ENCODE results near the gene ARAP1. TPM values are rescaled to one million over a fixed set of nuclear protein-coding genes. Genes with fewer than 3 reads are reported as not detected.

The ARAP1 gene
- total RNA-seq, 2 donors from 2014 or later, result 95.2 to 109 TPM

GRCh38 chr11:72782081-72782920, 30.1 kb upstream of the ARAP1 start:
- H3K27ac ChIP-seq, result peak overlapping the region; percentile 84 to 86
- intact Hi-C loops (cut with DNase I), result no loop called here

GRCh38 chr11:72781313-72782080, 29.3 kb upstream of the ARAP1 start:
- Histone ChIP-seq H3K27ac (peak overlapping the region; percentile 84 to 86), H3K4me1 (replicated peaks) (peaks cover 16% of the 10 kb centered on the region), H3K36me3 (no peaks in the 10 kb centered on the region), H3K9me3 (no peaks in the 10 kb centered on the region), H3K4me3 (peak overlapping the region; percentile 66 to 93), H3K27me3 (replicated peaks; ENCODE audit: insufficient read depth) (no peaks in the 10 kb centered on the region)
- no peak for TF ChIP-seq CTCF (IDR thresholded peaks at IDR 0.05)
- no peak for TF ChIP-seq POLR2AphosphoS5 (IDR thresholded peaks at IDR 0.05)
- no peak for TF ChIP-seq POLR2A (IDR thresholded peaks at IDR 0.05)
- 2% methylated on average over 47 of the region's 89 CpGs for WGBS
- peak; percentile 31 for DNase-seq (ENCODE audit: low spot score)
- intact Hi-C loops (cut with DNase I), result no loop called here

More at GRCh38 chr11:72782081-72782920, 30.1 kb upstream of the ARAP1 start:
- Histone ChIP-seq H3K4me1 (replicated peaks) (peaks cover 17% of the 10 kb centered on the region), H3K27me3 (replicated peaks; ENCODE audit: insufficient read depth) (no peaks in the 10 kb centered on the region), H3K4me3 (peak overlapping the region; percentile 66 to 93), H3K36me3 (no peaks in the 10 kb centered on the region), H3K9me3 (no peaks in the 10 kb centered on the region)
- TF ChIP-seq POLR2AphosphoS5 (IDR thresholded peaks at IDR 0.05), result no peak
- TF ChIP-seq CTCF (IDR thresholded peaks at IDR 0.05), result no peak
- TF ChIP-seq POLR2A (IDR thresholded peaks at IDR 0.05), result no peak
- DNase-seq (ENCODE audit: low spot score), result no peak
- 29% methylated on average over 13 of the region's 14 CpGs for WGBS

GRCh38 chr11:72781063-72781312, 28.8 kb upstream of the ARAP1 start:
- Histone ChIP-seq H3K4me3 (peak overlapping the region; percentile 66 to 93), H3K36me3 (no peaks in the 10 kb centered on the region), H3K9me3 (no peaks in the 10 kb centered on the region), H3K27ac (peak overlapping the region; percentile 84 to 86), H3K27me3 (replicated peaks; ENCODE audit: insufficient read depth) (no peaks in the 10 kb centered on the region), H3K4me1 (replicated peaks) (peaks cover 11% of the 10 kb centered on the region)
- DNase-seq (ENCODE audit: low spot score), result peak; percentile 59
- peak; percentile 44 for TF ChIP-seq POLR2A (IDR thresholded peaks at IDR 0.05)
- TF ChIP-seq CTCF (IDR thresholded peaks at IDR 0.05), result no peak
- TF ChIP-seq POLR2AphosphoS5 (IDR thresholded peaks at IDR 0.05), result peak; percentile 43
- 10% methylated on average over 13 of the region's 17 CpGs for WGBS
- intact Hi-C loops (cut with DNase I), result no loop called here

GRCh38 chr11:72780296-72781062, 28.3 kb upstream of the ARAP1 start:
- no peak for DNase-seq (ENCODE audit: low spot score)
- TF ChIP-seq CTCF (IDR thresholded peaks at IDR 0.05) (no peak), POLR2AphosphoS5 (IDR thresholded peaks at IDR 0.05) (no peak), POLR2A (IDR thresholded peaks at IDR 0.05) (no peak)
- peak overlapping the region; percentile 84 to 86 for H3K27ac ChIP-seq
- WGBS, result 51% methylated on average over 10 of the region's 10 CpGs
- peak overlapping the region; percentile 66 to 93 for H3K4me3 ChIP-seq
- peaks cover 11% of the 10 kb centered on the region for H3K4me1 ChIP-seq (replicated peaks)
- H3K27me3 ChIP-seq (replicated peaks; ENCODE audit: insufficient read depth), result no peaks in the 10 kb centered on the region
- H3K36me3 ChIP-seq, result no peaks in the 10 kb centered on the region
- intact Hi-C loops (cut with DNase I), result no loop called here
- H3K9me3 ChIP-seq, result no peaks in the 10 kb centered on the region
